Esophagus muscularis mucosa (tissue), 2 donors: Measurements from ENCODE around the gene CLEC16A.

Experiments
- EP300 ChIP-seq: sonication (generic); formaldehyde crosslinking; IDR thresholded peaks from one replicate; pipeline ENCODE4 v1.6.1; 2017; ENCODE audit warnings: antibody characterized with exemption
- POLR2A ChIP-seq: fragments of 450-650 bp; IDR thresholded peaks from one replicate; pipeline ENCODE4 v1.6.1; 2017; ENCODE audit warnings: antibody characterized with exemption, moderate library complexity, mild to moderate bottlenecking, low read depth

GRCh38 chr16:10979717-10980601 lies 35.6 kb downstream of the CLEC16A start:
- TF ChIP-seq POLR2A (no peak), EP300 (no peak)
